Keratinocyte (primary cell): ENCODE results near the gene SCD5. TPM values are rescaled to one million over a fixed set of nuclear protein-coding genes. Genes with fewer than 3 reads are reported as not detected.

ENCODE experiments used
- DNase-seq: peaks from one replicate; pipeline ENCODE4 v3.0.0-alpha.2; 2011; ENCODE audit warnings: low read depth, missing footprints, low spot score
- FAIRE-seq: peaks from 2 replicates; lab custom pipeline; 2011; peaks lifted over from hg19 to GRCh38; lab: Jason Lieb, UNC
- H2AFZ ChIP-seq: 2 replicates; pipeline ENCODE4 v1.6.0; 2012; ENCODE audit warnings: low read length, control low read depth, inconsistent platforms; ENCODE audit not compliant: control insufficient read depth
- H3K27ac ChIP-seq: 2 replicates; pipeline ENCODE4 v1.5.1; 2011; ENCODE audit warnings: low read length; ENCODE audit not compliant: control insufficient read depth, insufficient read depth
- H3K27me3 ChIP-seq: 3 replicates; pipeline ENCODE4 v1.6.0; 2011; ENCODE audit warnings: low read length; ENCODE audit not compliant: control insufficient read depth, insufficient read depth; ENCODE audit errors: extremely low read depth
- H3K36me3 ChIP-seq, 2 experiments: 2 replicates in 1 of 2; 3 replicates in 1 of 2; pipeline ENCODE4 v1.5.1; 2011; ENCODE audit warnings: low read length in 2 of 2, mild to moderate bottlenecking in 1 of 2; ENCODE audit not compliant: control insufficient read depth in 2 of 2, insufficient read depth in 2 of 2; ENCODE audit errors: extremely low read depth in 1 of 2
- H3K4me1 ChIP-seq: 3 replicates; pipeline ENCODE4 v1.5.1; 2011; ENCODE audit warnings: low read length; ENCODE audit not compliant: control insufficient read depth, insufficient read depth; ENCODE audit errors: extremely low read depth
- H3K4me2 ChIP-seq: 3 replicates; pipeline ENCODE4 v1.6.0; 2011; ENCODE audit warnings: low read depth, low read length; ENCODE audit not compliant: control insufficient read depth, insufficient read depth; ENCODE audit errors: extremely low read depth
- H3K4me3 ChIP-seq, 3 experiments: fragments of 200-600 bp in 1 of 3; sonication (generic) in 1 of 3; 2 replicates in 2 of 3; 3 replicates in 1 of 3; pipeline ENCODE4 v1.5.1; 2011 to 2016; ENCODE audit warnings: low read length in 3 of 3, mild to moderate bottlenecking in 3 of 3, control low read depth in 2 of 3, inconsistent platforms in 1 of 3, low read depth in 1 of 3, mixed read lengths in 1 of 3, mixed run types in 1 of 3, moderate library complexity in 1 of 3; ENCODE audit not compliant: control insufficient read depth in 2 of 3, insufficient read depth in 2 of 3; ENCODE audit errors: extremely low read depth in 1 of 3
- H3K79me2 ChIP-seq: 2 replicates; pipeline ENCODE4 v1.6.0; 2012; ENCODE audit warnings: low read length; ENCODE audit not compliant: control insufficient read depth, insufficient read depth
- H3K9ac ChIP-seq: 3 replicates; pipeline ENCODE4 v1.6.0; 2011; ENCODE audit warnings: low read length; ENCODE audit not compliant: control insufficient read depth, insufficient read depth; ENCODE audit errors: extremely low read depth
- H3K9me1 ChIP-seq: 3 replicates; pipeline ENCODE4 v1.6.0; 2011; ENCODE audit warnings: low read length; ENCODE audit not compliant: control insufficient read depth, insufficient read depth; ENCODE audit errors: extremely low read depth
- H3K9me3 ChIP-seq: 2 replicates; pipeline ENCODE4 v1.5.1; 2012; ENCODE audit warnings: low read depth, low read length; ENCODE audit not compliant: control insufficient read depth
- H4K20me1 ChIP-seq: 3 replicates; pipeline ENCODE4 v1.6.0; 2011; ENCODE audit warnings: low read length; ENCODE audit not compliant: control insufficient read depth, insufficient read depth; ENCODE audit errors: extremely low read depth
- CTCF ChIP-seq, 3 experiments: IDR thresholded peaks in 1 of 3; conservative IDR thresholded peaks in 1 of 3; optimal IDR thresholded peaks in 1 of 3; 2 replicates in 2 of 3; 3 replicates in 1 of 3; pipeline versions ENCODE3 to v1.5.1; 2011; ENCODE audit warnings: low read length in 3 of 3, mild to moderate bottlenecking in 3 of 3, moderate library complexity in 2 of 3, control low read depth in 1 of 3, inconsistent platforms in 1 of 3; ENCODE audit not compliant: insufficient read depth in 2 of 3; ENCODE audit errors: extremely low read depth in 1 of 3
- EZH2 ChIP-seq: IDR thresholded peaks from one replicate; pipeline ENCODE4 v1.6.1; 2012; ENCODE audit warnings: inconsistent platforms, mild to moderate bottlenecking, low read length, moderate library complexity
- dilution Hi-C: fragments of 300-500 bp; cut with MboI; formaldehyde crosslinking; loops from one replicate; pipeline ENCODE4 v1.7.0; 2020; ENCODE audit warnings: low sequenced_read_pairs; ENCODE audit not compliant: extremely low pct_ligation_motif_present
- polyA plus RNA-seq, 5 experiments: library from polyadenylated mRNA; depleted of rRNA in 3 of 5; stranded (reverse) in 3 of 5; stranded (forward) in 1 of 5; unstranded in 1 of 5; fragments of >200 nt; gene quantifications; 1 replicate in 1 of 5; 2 replicates in 3 of 5; 3 replicates in 1 of 5; pipeline versions ENCODE4 v1.2.1 to v1.2.3, GENCODE V29; 2011 to 2012; ENCODE audit warnings: missing spikeins in 2 of 5, low read depth in 1 of 5, low replicate concordance in 1 of 5

SCD5 gene
- polyA plus RNA-seq, 1 donor (not counting 4 experiments of a cell fraction or from before 2014, with no cell fraction given): 39.4 TPM

- H3K9me1 ChIP-seq: no peaks in the 10 kb centered on the region
- H3K27me3 ChIP-seq: no peaks in the 10 kb centered on the region
- H3K27ac ChIP-seq: no peak overlapping the region
- TF ChIP-seq CTCF (optimal IDR thresholded peaks at IDR 0.05 in 1 of 3, IDR thresholded peaks at IDR 0.05 in 1 of 3, conservative IDR thresholded peaks at IDR 0.05 in 1 of 3; ENCODE audit: extremely low read depth in 1 of 3, insufficient read depth in 2 of 3, low read length in 3 of 3) (no peak), EZH2 (no peak)
- H3K36me3 ChIP-seq: no peaks in the 10 kb centered on the region
- dilution Hi-C loops: no loop called here
- no peak for FAIRE-seq
- DNase-seq: no peak
- H4K20me1 ChIP-seq: no peaks in the 10 kb centered on the region
- no peak overlapping the region for H2AFZ ChIP-seq
- no peaks in the 10 kb centered on the region for H3K79me2 ChIP-seq
- no peak overlapping the region for H3K9ac ChIP-seq
- H3K4me1 ChIP-seq: no peaks in the 10 kb centered on the region
- no peak overlapping the region for H3K4me3 ChIP-seq
- no peak overlapping the region for H3K4me2 ChIP-seq
- no peaks in the 10 kb centered on the region for H3K9me3 ChIP-seq
These were observed 210.6 kb downstream of the SCD5 start for GRCh38 chr4:82587826-82588540.

GRCh38 chr4:82585690-82586435 is 212.7 kb downstream of the SCD5 start:
- DNase-seq (no peak), FAIRE-seq (no peak)
- Histone ChIP-seq H3K4me2 (no peak overlapping the region), H3K9me3 (no peaks in the 10 kb centered on the region), H4K20me1 (no peaks in the 10 kb centered on the region), H3K9ac (no peak overlapping the region), H3K79me2 (no peaks in the 10 kb centered on the region), H3K36me3 (no peaks in the 10 kb centered on the region), H2AFZ (no peak overlapping the region), H3K4me1 (no peaks in the 10 kb centered on the region), H3K27me3 (no peaks in the 10 kb centered on the region), H3K9me1 (no peaks in the 10 kb centered on the region), H3K4me3 (no peak overlapping the region), H3K27ac (no peak overlapping the region)
- no peak for TF ChIP-seq EZH2
- no peak for TF ChIP-seq CTCF (optimal IDR thresholded peaks at IDR 0.05 in 1 of 3, IDR thresholded peaks at IDR 0.05 in 1 of 3, conservative IDR thresholded peaks at IDR 0.05 in 1 of 3; ENCODE audit: extremely low read depth in 1 of 3, insufficient read depth in 2 of 3, low read length in 3 of 3)
- dilution Hi-C loops: no loop called here
